Raji (cell line): Measurements from ENCODE around the gene TBC1D3E.
"Not testable (repeated sequence)": the region's sequence is repeated elsewhere in the genome, so short reads cannot be mapped to it uniquely, and the experiment has no call there.

Source experiments
- POLR2A ChIP-seq: IDR thresholded peaks from 2 replicates; pipeline ENCODE4 v1.6.1; 2011; ENCODE audit warnings: low read depth, low read length, control low read depth; ENCODE audit not compliant: insufficient read depth

Gene TBC1D3E

GRCh38 chr17:38127651-38128050 is at the start of gene TBC1D3E:
Gene TBC1D3E (plus strand): TSS chr17:38127951. CDS start chr17:38129496, 1,545 bp downstream.
- not testable (repeated sequence) for TF ChIP-seq POLR2A
